ENCODE data around the gene ATOSA. TPM values are rescaled to one million over a fixed set of nuclear protein-coding genes. Genes with fewer than 3 reads are reported as not detected.

ATOSA gene
- total RNA-seq, 1 donor from 2014 or later = 46.7 TPM

DNA sequence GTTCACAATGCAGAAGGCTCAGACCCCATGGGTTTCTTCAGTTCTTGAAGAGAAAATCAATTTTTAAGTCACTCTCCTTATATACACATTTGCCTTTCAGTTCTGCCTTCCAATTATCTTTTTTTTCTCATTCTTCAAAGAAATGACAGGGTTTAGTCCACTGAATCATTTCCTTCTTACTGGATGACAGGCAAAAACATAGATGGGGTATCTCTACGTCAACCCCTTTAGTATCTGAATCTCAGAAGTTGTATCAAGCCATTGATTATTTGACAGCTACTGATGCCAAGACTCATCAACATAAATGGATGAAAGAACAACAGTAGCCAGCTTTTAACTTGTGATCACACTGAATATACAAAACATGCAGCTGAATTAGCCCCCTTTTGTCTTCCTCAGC lies 6.5 kb downstream of the ATOSA start:
- intact Hi-C loops (cut with DNase I) = no loop called here
- H3K36me3 ChIP-seq = peaks cover 91% of the 10 kb centered on the region
- TF ChIP-seq, protein P1, sequence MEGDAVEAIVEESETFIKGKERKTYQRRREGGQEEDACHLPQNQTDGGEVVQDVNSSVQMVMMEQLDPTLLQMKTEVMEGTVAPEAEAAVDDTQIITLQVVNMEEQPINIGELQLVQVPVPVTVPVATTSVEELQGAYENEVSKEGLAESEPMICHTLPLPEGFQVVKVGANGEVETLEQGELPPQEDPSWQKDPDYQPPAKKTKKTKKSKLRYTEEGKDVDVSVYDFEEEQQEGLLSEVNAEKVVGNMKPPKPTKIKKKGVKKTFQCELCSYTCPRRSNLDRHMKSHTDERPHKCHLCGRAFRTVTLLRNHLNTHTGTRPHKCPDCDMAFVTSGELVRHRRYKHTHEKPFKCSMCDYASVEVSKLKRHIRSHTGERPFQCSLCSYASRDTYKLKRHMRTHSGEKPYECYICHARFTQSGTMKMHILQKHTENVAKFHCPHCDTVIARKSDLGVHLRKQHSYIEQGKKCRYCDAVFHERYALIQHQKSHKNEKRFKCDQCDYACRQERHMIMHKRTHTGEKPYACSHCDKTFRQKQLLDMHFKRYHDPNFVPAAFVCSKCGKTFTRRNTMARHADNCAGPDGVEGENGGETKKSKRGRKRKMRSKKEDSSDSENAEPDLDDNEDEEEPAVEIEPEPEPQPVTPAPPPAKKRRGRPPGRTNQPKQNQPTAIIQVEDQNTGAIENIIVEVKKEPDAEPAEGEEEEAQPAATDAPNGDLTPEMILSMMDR (IDR thresholded peaks at IDR 0.05) = no peak

DNA sequence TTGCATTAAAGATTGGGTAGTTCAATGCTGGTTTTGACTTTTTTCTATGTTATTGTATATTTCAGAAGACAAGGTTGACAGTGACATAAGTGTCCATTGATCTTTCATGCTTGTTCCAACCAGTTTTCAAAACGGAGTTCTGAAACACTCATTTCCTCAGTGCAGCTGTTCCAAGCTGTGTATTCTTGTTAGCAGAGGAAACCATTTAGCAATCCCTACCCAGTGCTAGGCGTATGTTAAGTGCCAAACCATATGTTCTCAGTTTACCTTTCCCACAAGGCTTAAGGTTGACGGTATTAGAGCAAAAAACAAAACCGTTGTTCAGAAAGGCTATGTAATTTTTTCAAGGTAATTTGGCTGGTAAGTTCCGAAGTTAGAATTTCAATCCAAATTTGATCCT lies 9.1 kb downstream of the ATOSA start:
- TF ChIP-seq, protein P1 (IDR thresholded peaks at IDR 0.05) = no peak
- intact Hi-C loops (cut with DNase I) = no loop called here
- Histone ChIP-seq H3K27ac (no peak overlapping the region), H3K4me3 (no peak overlapping the region), H3K27me3 (ENCODE audit: low read depth) (no peaks in the 10 kb centered on the region), H3K36me3 (peaks cover 93% of the 10 kb centered on the region), H3K9me3 (no peaks in the 10 kb centered on the region), H3K4me1 (peaks cover 26% of the 10 kb centered on the region)
- ATAC-seq (no peak), DNase-seq (no peak)

More for the DNA sequence above, 6.5 kb downstream of the ATOSA start:
- Histone ChIP-seq H3K4me3 (no peak overlapping the region), H3K27me3 (ENCODE audit: low read depth) (no peaks in the 10 kb centered on the region), H3K27ac (no peak overlapping the region), H3K4me1 (peaks cover 45% of the 10 kb centered on the region), H3K9me3 (no peaks in the 10 kb centered on the region)
- ATAC-seq (no peak), DNase-seq (no peak)

DNA sequence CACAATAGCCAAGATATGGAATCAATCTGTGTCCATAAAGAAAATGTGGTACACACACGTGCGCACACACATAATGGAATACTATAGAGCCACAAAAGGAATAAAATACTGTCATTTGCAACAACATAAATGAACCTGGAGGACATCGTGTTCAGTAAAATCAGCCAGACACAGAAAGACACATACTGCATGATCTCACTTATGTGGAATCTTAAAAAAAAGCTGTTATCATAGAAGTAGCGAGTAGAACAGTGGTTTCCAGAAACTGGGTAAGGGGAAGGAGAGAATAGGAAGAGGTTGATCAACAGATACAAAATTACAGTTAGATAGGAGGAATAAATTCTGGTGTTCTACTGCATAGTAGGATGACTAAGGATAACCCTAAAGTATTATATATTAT lies 11.1 kb downstream of the ATOSA start:
- Histone ChIP-seq H3K27me3 (ENCODE audit: low read depth) (no peaks in the 10 kb centered on the region), H3K4me3 (no peak overlapping the region), H3K4me1 (peaks cover 9% of the 10 kb centered on the region), H3K27ac (no peak overlapping the region), H3K9me3 (no peaks in the 10 kb centered on the region), H3K36me3 (peaks cover 97% of the 10 kb centered on the region)
- DNase-seq (no peak), ATAC-seq (no peak)
- TF ChIP-seq, protein P1 (IDR thresholded peaks at IDR 0.05) = no peak
- intact Hi-C loops (cut with DNase I) = no loop called here

DNA sequence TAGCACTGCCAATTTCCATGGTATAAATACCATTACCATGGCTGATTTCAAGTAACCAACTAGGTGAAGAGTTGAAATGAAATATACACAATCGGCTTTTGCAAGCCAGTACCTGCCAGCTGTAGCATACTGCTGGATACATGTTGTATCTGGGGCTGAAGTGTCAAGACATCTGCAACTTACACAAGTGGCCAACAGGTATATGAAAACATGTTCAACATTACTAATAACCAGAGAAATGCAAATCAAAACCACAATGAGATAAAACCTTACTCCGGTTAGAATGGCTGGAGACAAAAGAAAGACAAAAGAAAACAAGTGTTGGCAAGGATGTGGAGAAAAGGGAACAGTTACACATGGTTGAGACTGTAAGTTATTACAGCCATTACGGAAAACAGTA lies 11.6 kb downstream of the ATOSA start:
- no peak for DNase-seq
- Histone ChIP-seq H3K9me3 (no peaks in the 10 kb centered on the region), H3K4me1 (peaks cover 6% of the 10 kb centered on the region), H3K4me3 (no peak overlapping the region), H3K27me3 (ENCODE audit: low read depth) (no peaks in the 10 kb centered on the region), H3K36me3 (peaks cover 97% of the 10 kb centered on the region), H3K27ac (no peak overlapping the region)
- no peak for ATAC-seq
- intact Hi-C loops (cut with DNase I) = no loop called here
- TF ChIP-seq, protein P1 (IDR thresholded peaks at IDR 0.05) = no peak

DNA sequence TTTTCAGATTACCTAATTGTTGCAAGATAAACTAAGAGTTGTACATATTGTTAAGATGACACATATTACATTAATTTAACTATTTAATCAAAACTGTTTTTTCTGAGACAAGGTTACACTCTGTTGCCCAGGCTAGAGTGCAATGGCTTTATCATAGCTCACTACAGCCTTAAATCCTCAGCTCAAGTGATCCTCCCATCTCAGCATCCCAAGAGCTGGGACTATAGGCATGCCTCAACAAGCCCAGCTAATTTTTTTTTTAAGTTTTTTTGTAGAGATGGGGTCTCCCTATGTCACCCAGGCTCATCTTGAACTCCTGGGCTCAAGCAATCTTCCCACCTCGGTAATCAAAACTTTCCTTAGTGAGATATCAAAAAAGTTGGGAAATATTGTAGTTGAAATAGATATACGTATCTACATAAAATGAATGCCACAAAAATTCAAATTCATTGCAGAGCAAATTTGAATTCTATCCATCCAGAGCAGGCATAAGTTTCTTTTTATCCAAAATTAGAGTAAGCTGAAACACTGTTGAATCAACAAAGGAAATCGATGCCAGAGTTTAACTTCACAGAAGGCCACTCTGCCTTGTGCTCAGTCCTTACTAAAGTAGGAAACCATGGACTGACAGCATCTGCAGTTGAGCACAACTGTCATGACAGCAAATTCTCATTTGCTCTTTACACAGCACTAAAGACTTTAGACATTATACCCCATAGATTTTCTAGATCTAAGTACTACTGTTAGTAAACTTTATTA lies 15.5 kb downstream of the ATOSA start:
- intact Hi-C loops (cut with DNase I) = no loop called here
- DNase-seq = no peak
- Histone ChIP-seq H3K4me1 (peaks cover 10% of the 10 kb centered on the region), H3K4me3 (no peak overlapping the region), H3K36me3 (peaks cover 93% of the 10 kb centered on the region), H3K9me3 (no peaks in the 10 kb centered on the region), H3K27ac (no peak overlapping the region), H3K27me3 (ENCODE audit: low read depth) (no peaks in the 10 kb centered on the region)
- no peak for ATAC-seq
- TF ChIP-seq, protein P1 (IDR thresholded peaks at IDR 0.05) = no peak

All from lower lobe of right lung (tissue), 2 donors.